ENCODE data around the gene CHST8.
"Not testable (repeated sequence)": the region's sequence is repeated elsewhere in the genome, so short reads cannot be mapped to it uniquely, and the experiment has no call there.

CHST8 gene, protein sequence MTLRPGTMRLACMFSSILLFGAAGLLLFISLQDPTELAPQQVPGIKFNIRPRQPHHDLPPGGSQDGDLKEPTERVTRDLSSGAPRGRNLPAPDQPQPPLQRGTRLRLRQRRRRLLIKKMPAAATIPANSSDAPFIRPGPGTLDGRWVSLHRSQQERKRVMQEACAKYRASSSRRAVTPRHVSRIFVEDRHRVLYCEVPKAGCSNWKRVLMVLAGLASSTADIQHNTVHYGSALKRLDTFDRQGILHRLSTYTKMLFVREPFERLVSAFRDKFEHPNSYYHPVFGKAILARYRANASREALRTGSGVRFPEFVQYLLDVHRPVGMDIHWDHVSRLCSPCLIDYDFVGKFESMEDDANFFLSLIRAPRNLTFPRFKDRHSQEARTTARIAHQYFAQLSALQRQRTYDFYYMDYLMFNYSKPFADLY

DNA sequence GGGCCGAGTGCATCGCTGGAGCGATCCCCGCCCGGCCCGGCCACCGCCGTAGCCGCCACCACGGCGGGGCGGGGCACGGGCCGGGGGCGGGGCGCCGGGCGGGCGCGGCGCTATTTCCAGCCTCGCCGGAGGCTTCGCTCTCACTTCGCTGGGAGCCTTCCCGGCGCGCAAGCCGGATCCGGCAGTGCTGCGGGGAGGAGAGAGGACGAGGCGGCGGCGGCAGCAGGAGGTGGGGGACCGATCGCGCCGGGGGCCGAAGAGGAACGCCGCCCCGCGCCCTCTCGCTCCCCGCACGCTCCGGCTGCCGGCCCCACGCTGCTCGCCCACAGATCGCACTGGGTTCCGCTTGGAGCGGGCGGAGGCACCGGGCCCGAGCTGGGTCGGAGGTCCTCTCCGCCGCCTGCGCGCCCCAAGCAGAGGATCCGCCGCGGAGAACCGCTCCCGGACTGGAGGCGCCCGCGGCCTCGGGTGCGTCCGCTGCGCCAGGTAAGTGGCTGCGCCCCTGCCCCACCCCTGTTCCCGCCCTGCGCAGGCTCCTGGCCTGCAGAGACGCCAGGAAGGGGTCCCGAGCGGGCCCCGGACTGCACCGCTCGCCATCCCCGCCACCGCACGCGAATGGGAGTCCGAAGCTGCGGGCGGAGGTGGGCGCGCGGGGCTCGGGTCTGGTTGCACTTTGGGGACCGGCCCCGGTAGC is at the start of gene CHST8:
Gene CHST8, plus strand, starts transcription at position 143 of the 694 bp plus-strand sequence. CDS start 67,309 bp downstream, outside the sequence.
- Mint-ChIP-seq H3K4me3 (no peak within 1 kb of the TSS), H3K36me3 (no peaks in the 10 kb centered on the region), H3K27ac (no peak within 1 kb of the TSS), H3K27me3 (peaks cover 26% of the 10 kb centered on the region), H3K9me3 (ENCODE audit: low read depth) (no peaks in the 10 kb centered on the region), H3K4me1 (ENCODE audit: low read depth) (no peaks in the 10 kb centered on the region)

DNA sequence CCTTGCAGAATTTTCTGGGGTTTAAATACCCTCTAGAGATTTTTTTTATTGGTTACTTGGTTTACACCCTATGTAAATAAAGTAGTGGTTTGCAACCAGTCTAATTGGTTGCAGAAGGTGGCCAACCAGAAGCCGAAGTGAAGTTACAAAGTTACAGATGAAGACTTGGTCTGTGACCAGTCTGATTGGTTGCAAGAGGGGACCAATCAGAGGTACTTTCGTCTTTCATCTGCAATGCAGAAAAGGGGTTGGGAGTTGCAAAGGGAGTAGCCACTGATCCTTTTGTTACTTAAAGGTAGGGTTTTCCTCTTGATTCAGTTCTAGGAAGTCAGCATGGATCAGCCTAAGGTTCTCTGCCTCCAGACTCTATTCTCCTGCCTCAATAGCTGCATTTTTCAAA is 48.8 kb upstream of the CHST8 start:
- Mint-ChIP-seq H3K27me3 (peaks cover 21% of the 10 kb centered on the region), H3K27ac (no peak overlapping the region), H3K36me3 (no peaks in the 10 kb centered on the region), H3K9me3 (ENCODE audit: low read depth) (peaks cover 13% of the 10 kb centered on the region), H3K4me1 (ENCODE audit: low read depth) (no peaks in the 10 kb centered on the region), H3K4me3 (no peak overlapping the region)

DNA sequence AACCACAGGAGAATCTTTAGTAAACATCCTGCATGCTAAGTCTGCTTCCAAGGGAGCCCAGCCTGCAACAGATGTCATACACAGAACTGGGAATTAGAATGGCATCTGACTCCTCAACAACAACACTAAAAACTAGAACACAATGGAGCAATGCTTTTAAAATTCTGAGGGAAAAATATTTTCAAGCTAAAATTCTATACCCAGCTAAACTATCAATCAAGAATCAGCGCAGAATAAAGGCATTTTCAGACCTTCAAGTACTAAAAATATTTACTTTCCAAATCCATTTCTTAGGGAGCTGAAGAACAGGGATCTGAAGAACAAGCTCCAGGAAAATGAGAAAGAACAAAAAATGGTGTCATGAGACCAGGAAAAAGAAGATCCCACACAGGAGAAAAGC is 46.9 kb upstream of the CHST8 start:
- H3K27ac Mint-ChIP-seq: no peak overlapping the region
- no peak overlapping the region for H3K4me3 Mint-ChIP-seq
- peaks cover 15% of the 10 kb centered on the region for H3K27me3 Mint-ChIP-seq
- H3K9me3 Mint-ChIP-seq (ENCODE audit: low read depth): peaks cover 13% of the 10 kb centered on the region
- H3K4me1 Mint-ChIP-seq (ENCODE audit: low read depth): no peaks in the 10 kb centered on the region
- no peaks in the 10 kb centered on the region for H3K36me3 Mint-ChIP-seq

DNA sequence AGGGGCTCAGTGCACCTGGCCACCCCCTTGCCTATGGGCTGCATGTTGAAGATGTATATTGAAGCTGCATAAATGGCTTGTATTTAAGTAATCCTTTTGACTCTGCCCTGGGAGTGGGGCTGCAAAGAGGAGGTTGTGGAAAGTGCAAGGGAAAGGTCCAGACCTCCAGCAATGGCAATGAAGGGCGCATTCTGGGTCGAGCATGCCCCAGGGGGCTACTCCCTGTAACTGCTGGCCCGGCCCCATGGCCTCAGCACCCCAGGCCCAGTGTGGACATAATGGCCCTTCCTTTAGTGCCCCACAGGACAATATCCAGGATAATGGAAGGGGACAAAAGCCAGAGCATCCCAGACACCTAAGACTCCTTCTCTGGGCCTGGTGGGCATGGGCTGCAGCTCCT is 43.1 kb upstream of the CHST8 start:
- no peak overlapping the region for H3K4me3 Mint-ChIP-seq
- no peaks in the 10 kb centered on the region for H3K4me1 Mint-ChIP-seq (ENCODE audit: low read depth)
- H3K27ac Mint-ChIP-seq: no peak overlapping the region
- no peaks in the 10 kb centered on the region for H3K36me3 Mint-ChIP-seq
- peaks cover 13% of the 10 kb centered on the region for H3K9me3 Mint-ChIP-seq (ENCODE audit: low read depth)
- peaks cover 4% of the 10 kb centered on the region for H3K27me3 Mint-ChIP-seq

DNA sequence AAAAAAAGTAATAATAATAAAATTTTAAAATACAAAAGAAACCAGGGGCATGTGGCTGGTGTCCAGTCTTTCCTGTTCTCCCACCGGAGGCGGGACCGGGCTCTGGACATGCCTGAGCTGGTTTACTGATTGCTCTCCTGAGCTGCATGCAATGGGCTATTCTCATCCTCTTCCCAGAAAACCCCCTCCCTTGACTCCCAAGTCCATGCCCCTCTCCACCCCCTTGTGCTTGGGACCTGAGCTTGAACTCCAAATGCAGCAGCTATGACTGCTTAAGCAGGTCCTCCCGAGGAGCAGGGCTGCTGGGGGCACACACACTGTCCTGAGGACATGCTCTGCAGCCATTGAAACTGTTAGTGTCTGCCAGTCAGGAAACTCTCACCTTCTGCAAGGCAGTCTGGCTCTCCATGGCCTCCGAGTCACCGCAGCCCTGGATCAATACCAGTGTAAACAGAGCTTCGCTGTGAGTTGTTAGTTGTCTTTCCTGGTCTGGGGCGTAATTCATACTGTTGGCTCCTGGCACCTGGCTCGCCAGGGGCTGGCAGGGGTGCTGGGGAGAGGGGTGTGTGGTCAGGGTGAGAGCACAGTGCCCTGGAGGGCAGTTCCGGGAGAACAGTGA is 41.6 kb upstream of the CHST8 start:
- Mint-ChIP-seq H3K27me3 (peaks cover 2% of the 10 kb centered on the region), H3K36me3 (no peaks in the 10 kb centered on the region), H3K27ac (no peak overlapping the region), H3K4me1 (ENCODE audit: low read depth) (no peaks in the 10 kb centered on the region), H3K9me3 (ENCODE audit: low read depth) (no peaks in the 10 kb centered on the region), H3K4me3 (no peak overlapping the region)

DNA sequence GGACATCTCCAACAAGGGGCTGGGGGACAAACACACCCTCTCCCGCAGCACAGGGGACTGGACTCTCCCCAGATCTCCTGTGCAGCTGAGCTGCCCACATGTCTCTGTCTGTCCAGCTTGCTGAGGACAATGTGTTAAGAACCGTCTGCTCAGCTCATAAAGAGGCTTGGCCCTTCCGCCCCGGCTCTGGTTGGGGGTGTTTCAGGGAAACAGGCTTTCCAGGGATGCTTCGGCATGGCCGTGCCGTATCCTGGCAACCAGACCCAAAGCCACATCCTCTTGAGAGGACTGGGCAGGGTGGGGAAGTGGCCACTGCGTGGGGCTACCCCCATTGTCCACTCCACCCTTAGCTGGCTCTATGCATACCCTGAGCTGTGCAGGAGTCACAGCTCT is 41.1 kb upstream of the CHST8 start:
- Mint-ChIP-seq H3K4me1 (ENCODE audit: low read depth) (no peaks in the 10 kb centered on the region), H3K36me3 (no peaks in the 10 kb centered on the region)

DNA sequence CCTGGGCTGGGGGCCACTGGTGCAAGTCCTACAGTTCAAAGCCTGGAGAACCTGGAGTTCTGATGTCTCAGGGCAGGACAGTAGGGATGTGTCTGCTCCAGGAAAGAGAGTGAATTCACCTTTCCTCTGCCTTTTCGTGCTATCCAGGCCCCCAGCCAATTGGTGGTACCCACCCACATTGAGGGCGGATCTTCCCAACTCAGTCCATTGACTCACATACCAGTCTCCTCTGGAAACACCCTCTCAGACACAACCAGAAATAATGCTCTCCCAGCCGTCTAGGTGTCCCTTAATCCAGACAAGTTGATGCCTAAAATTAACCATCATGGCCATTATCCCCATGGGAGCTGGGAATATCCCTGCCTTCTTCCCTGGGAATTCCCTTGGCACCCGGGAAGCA is 38.8 kb upstream of the CHST8 start:
- H3K36me3 Mint-ChIP-seq: peaks cover 3% of the 10 kb centered on the region
- H3K27ac Mint-ChIP-seq: no peak overlapping the region
- peaks cover 7% of the 10 kb centered on the region for H3K9me3 Mint-ChIP-seq (ENCODE audit: low read depth)

More for the DNA sequence above, 41.1 kb upstream of the CHST8 start:
- no peaks in the 10 kb centered on the region for H3K9me3 Mint-ChIP-seq (ENCODE audit: low read depth)
- H3K27me3 Mint-ChIP-seq: peaks cover 2% of the 10 kb centered on the region
- no peak overlapping the region for H3K4me3 Mint-ChIP-seq
- no peak overlapping the region for H3K27ac Mint-ChIP-seq

DNA sequence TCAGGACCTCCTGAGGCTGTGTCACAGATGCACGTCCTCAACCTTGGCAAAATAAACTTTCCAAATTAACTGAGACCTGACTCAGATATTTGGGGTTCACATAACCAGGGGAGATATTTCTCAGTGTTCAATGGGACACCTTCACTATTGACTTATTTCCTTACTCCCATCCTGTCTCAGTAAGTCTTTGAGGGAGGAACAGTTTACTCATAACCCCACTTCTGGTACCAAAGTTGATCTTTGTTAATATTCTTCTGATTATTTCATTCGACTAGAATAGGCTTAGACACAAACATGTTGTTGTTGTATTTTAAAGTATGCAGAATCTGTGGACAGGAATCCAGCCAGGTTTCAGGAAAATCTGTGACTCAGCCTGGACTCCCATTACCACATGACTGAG is 34.6 kb upstream of the CHST8 start:
- no peak overlapping the region for H3K27ac Mint-ChIP-seq
- H3K4me3 Mint-ChIP-seq: no peak overlapping the region
- peaks cover 10% of the 10 kb centered on the region for H3K9me3 Mint-ChIP-seq (ENCODE audit: low read depth)
- peaks cover 3% of the 10 kb centered on the region for H3K36me3 Mint-ChIP-seq
- H3K27me3 Mint-ChIP-seq: no peaks in the 10 kb centered on the region
- H3K4me1 Mint-ChIP-seq (ENCODE audit: low read depth): no peaks in the 10 kb centered on the region

More for the DNA sequence above, 38.8 kb upstream of the CHST8 start:
- Mint-ChIP-seq H3K4me1 (ENCODE audit: low read depth) (no peaks in the 10 kb centered on the region), H3K4me3 (no peak overlapping the region), H3K27me3 (no peaks in the 10 kb centered on the region)

DNA sequence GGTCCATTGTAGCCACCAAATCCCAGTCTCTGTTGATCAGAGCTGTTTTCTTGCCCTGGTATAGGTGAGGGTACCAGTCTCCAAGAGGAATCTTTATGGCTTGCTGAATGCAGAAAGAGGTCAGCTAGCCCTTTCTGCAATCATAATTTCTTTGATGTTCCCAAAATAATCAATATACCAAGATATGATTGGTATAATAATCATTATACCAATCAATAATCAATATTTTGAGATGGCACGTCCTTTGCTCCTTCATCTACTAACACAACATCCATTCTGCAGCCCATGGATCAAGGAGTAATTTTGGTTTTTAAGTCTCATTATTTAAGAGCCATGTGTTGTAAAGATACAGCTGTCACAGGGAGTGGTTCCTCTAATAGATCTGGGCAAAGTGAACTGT is 31.5 kb upstream of the CHST8 start:
- peaks cover 10% of the 10 kb centered on the region for H3K9me3 Mint-ChIP-seq (ENCODE audit: low read depth)

DNA sequence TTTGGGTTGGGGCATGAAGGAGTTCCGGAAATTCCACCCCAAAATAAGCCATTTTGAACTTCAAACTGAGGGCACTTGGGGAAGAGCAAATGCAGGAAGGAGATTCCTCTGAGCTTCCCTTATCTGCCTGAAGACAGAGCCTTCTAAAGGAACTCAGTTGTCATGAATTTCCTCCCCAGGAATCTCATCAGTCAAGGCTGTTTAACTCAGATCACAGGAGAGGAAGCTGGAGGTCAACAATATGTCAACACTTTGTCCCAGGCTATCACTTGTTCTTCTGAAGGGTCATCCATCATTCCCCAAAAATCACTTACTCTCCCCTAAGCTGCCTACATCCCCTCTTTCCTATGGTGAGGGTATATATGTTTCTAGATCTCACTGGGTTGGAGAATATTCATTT is 26.0 kb upstream of the CHST8 start:
- H3K9me3 Mint-ChIP-seq (ENCODE audit: low read depth): peaks cover 9% of the 10 kb centered on the region
- peaks cover 2% of the 10 kb centered on the region for H3K36me3 Mint-ChIP-seq
- no peak overlapping the region for H3K4me3 Mint-ChIP-seq
- no peaks in the 10 kb centered on the region for H3K4me1 Mint-ChIP-seq (ENCODE audit: low read depth)
- peaks cover 34% of the 10 kb centered on the region for H3K27me3 Mint-ChIP-seq
- no peak overlapping the region for H3K27ac Mint-ChIP-seq

More for the DNA sequence above, 31.5 kb upstream of the CHST8 start:
- Mint-ChIP-seq H3K4me1 (ENCODE audit: low read depth) (no peaks in the 10 kb centered on the region), H3K27ac (no peak overlapping the region), H3K4me3 (no peak overlapping the region), H3K36me3 (peaks cover 3% of the 10 kb centered on the region), H3K27me3 (peaks cover 13% of the 10 kb centered on the region)

DNA sequence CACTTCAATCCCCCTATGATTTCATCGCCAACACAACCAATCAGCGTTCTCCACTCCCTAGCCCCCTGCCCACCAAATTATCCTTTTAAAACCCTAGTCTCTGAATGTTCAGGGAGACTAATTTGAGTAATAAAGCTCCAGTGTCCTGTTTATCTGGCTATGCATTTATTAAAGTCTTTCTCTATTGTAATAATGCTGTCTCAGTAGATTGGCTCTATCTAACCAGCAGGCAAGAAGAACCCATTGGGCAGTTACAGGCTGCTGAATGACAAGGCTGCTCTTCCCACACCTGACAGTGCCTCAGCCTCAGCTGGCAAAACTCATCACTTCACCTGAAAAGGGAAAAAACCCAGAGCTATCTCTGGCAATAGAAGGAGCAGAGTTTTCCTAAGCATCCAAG is 20.2 kb upstream of the CHST8 start:
- Mint-ChIP-seq H3K4me3 (no peak overlapping the region), H3K9me3 (ENCODE audit: low read depth) (peaks cover 31% of the 10 kb centered on the region), H3K36me3 (peaks cover 7% of the 10 kb centered on the region), H3K27me3 (peaks cover 24% of the 10 kb centered on the region), H3K27ac (no peak overlapping the region), H3K4me1 (ENCODE audit: low read depth) (no peaks in the 10 kb centered on the region)

DNA sequence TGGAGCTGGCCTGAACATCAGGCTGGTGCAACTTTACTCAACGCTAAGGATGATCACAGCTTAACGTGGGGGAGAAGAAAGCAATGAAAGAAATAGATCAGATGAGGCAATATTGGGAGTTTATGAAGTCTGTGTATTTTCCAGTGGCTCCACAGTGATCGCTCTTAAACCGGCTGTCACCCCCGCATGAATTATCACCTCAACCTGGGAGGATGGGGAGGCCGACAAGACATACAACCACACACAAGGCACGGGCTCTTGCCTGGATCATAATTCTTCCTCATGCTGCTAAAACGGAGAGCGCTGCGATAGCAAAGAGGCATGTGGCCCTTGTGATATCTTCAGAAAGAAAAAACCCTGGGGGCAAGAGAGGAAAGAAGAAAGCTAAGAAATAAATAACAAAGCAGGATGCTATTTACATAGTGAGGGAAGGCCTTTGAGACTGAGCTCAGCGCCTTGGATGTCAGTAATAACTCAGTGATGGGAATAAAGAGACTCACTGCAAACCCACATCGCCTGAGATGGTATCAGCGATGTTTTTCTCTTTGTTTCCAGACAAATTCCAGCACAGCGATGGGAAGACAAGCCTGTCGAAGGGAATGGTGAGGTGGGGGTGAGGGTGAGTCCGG is 19.1 kb upstream of the CHST8 start:
- H3K4me1 Mint-ChIP-seq (ENCODE audit: low read depth): no peaks in the 10 kb centered on the region
- no peak overlapping the region for H3K4me3 Mint-ChIP-seq
- no peak overlapping the region for H3K27ac Mint-ChIP-seq
- peaks cover 28% of the 10 kb centered on the region for H3K9me3 Mint-ChIP-seq (ENCODE audit: low read depth)
- H3K36me3 Mint-ChIP-seq: peaks cover 7% of the 10 kb centered on the region
- peaks cover 21% of the 10 kb centered on the region for H3K27me3 Mint-ChIP-seq

DNA sequence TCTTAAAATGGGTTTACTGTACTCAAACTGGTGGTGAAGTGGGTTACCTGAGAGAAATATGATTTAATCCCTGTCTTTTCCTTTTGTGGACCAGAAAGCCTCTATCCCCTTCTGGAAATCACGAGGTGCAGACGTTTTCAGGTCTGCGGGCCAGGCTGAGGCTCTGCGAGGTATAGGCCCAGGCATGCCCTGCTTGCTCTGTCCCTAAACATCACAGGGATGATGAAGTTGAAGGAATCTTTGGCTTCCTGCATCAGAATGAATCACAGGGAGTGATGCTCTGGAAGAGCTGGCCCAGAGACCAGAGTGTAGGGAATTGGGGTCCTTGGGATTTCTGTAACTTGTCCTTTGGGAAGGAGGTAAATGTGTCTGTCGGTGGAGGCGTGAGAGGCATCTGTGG is 18.4 kb upstream of the CHST8 start:
- H3K4me3 Mint-ChIP-seq: no peak overlapping the region
- no peak overlapping the region for H3K27ac Mint-ChIP-seq
- H3K9me3 Mint-ChIP-seq (ENCODE audit: low read depth): peaks cover 28% of the 10 kb centered on the region
- no peaks in the 10 kb centered on the region for H3K4me1 Mint-ChIP-seq (ENCODE audit: low read depth)
- H3K27me3 Mint-ChIP-seq: peaks cover 25% of the 10 kb centered on the region
- H3K36me3 Mint-ChIP-seq: peaks cover 7% of the 10 kb centered on the region

DNA sequence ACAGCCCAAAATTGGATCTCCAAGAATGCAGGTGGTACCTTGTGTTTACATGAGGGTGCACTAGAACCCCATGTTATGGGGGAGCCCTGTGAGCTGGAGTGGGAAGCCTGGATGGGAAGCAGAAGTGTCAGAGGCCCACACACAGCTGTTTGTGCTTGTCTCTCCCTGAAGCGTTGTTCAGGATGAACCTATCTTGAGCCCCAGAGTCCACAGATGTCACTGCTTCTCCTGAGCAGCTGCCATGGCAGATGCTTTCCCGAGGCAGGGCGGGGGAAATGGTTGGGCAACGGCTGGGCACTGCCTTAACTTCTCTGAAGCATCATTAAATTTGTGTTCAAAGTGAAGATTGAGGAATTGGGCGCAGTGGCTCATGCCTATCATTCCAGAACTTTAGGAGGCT is 17.1 kb upstream of the CHST8 start:
- Mint-ChIP-seq H3K36me3 (peaks cover 5% of the 10 kb centered on the region), H3K4me1 (ENCODE audit: low read depth) (no peaks in the 10 kb centered on the region), H3K27me3 (peaks cover 17% of the 10 kb centered on the region), H3K27ac (no peak overlapping the region), H3K9me3 (ENCODE audit: low read depth) (peaks cover 22% of the 10 kb centered on the region), H3K4me3 (no peak overlapping the region)

DNA sequence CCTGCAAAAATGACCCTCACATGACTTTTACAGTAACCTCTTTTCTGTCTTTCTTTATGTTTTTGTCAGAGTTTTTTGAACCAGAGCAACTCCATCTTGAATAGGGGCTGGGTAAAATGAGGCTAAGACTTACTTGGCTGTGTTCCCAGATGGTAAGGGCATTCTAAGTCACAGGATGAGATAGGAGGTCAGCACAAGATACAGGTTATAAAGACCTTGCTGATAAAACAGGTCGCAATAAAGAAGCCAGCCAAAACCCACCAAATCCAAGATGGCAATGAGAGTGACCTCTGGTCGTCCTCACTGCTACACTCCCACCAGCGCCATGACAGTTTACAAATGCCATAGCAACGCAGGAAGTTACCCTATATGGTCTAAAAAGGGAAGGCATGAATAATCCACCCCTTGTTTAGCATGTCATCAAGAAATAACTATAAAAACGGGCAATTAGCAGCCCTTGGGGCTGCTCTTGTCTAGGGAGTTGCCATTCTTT is 15.9 kb upstream of the CHST8 start:
- Mint-ChIP-seq H3K27me3 (peaks cover 18% of the 10 kb centered on the region), H3K9me3 (ENCODE audit: low read depth) (peaks cover 28% of the 10 kb centered on the region)
- H3K4me1 Mint-ChIP-seq (ENCODE audit: low read depth); H3K36me3 Mint-ChIP-seq; H3K4me3 Mint-ChIP-seq; H3K27ac Mint-ChIP-seq: not testable (repeated sequence)

Data from activated naive CD8-positive, alpha-beta T cell (primary cell).